GM23338 (cell line): ENCODE data around the gene KRT17.

Experiments used
- CREB1 ChIP-seq: fragments of 250-450 bp; sonication (Bioruptor Pico); IDR thresholded peaks from 2 replicates; pipeline ENCODE4 v1.5.0; 2020; ENCODE audit warnings: low read depth, mild to moderate bottlenecking, moderate library complexity
- EZH2 ChIP-seq: fragments of 200-600 bp; sonication (generic); IDR thresholded peaks from one replicate; pipeline ENCODE4 v1.8.0; 2017; ENCODE audit warnings: antibody characterized with exemption, mild to moderate bottlenecking, low read depth; ENCODE audit not compliant: unreplicated experiment
- POLR2AphosphoS5 ChIP-seq: IDR thresholded peaks from 2 replicates; pipeline ENCODE4 v1.6.1; 2016; ENCODE audit warnings: antibody characterized with exemption, low read depth
- TF ChIP-seq, protein P1 (sequence below), 2 experiments: fragments of 200-600 bp in 1 of 2; sonication (generic) in 1 of 2; conservative IDR thresholded peaks; 2 replicates each; pipeline versions ENCODE4 v1.5.1 to v1.6.1; 2016 to 2017; ENCODE audit warnings: antibody characterized with exemption in 2 of 2, low read depth in 2 of 2, mild to moderate bottlenecking in 2 of 2, moderate library complexity in 1 of 2

DNA sequence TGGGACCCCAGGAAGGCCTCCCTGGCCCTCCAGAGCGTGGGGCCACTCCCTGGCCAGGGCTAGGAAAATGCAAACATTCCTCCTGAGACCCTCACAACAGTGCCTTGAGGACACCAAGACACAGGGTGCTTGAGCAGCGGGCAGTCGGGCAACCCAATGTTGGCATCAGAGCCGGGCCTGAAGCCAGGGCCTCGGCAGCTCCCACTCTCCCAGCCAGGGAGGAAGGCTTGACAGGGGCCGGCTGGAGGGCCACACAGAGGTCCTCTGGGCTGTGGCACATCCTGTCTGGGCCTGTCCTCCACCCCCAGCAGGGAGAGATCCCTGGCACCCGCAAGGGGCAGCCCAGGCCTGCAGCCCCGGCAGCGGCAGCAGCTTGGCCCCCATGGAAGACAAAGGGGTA lies 12.3 kb upstream of the KRT17 start:
- TF ChIP-seq, protein P1, sequence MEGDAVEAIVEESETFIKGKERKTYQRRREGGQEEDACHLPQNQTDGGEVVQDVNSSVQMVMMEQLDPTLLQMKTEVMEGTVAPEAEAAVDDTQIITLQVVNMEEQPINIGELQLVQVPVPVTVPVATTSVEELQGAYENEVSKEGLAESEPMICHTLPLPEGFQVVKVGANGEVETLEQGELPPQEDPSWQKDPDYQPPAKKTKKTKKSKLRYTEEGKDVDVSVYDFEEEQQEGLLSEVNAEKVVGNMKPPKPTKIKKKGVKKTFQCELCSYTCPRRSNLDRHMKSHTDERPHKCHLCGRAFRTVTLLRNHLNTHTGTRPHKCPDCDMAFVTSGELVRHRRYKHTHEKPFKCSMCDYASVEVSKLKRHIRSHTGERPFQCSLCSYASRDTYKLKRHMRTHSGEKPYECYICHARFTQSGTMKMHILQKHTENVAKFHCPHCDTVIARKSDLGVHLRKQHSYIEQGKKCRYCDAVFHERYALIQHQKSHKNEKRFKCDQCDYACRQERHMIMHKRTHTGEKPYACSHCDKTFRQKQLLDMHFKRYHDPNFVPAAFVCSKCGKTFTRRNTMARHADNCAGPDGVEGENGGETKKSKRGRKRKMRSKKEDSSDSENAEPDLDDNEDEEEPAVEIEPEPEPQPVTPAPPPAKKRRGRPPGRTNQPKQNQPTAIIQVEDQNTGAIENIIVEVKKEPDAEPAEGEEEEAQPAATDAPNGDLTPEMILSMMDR (conservative IDR thresholded peaks at IDR 0.05; ENCODE audit: low read depth in 2 of 2), result no peak
- TF ChIP-seq CREB1 (CRISPR knock-in tag) (no peak), EZH2 (no peak), POLR2AphosphoS5 (no peak)
